Activated CD8-positive, alpha-beta memory T cell treated with anti-CD3 and anti-CD28 coated beads, Interleukin-2, amount 10 ng/mL, durations not matched to agents 7 days and 5 days (primary cell): ENCODE data around the gene SCGB1D2. TPM values are rescaled to one million over a fixed set of nuclear protein-coding genes. Genes with fewer than 3 reads are reported as not detected.

Experiments used
- ATAC-seq: fragments of 150-1000 bp; cut with Tn5 transposase; one replicate; pipeline ENCODE4 v1.10.0; 2021; ENCODE audit warnings: moderate library complexity
- CTCF ChIA-PET: fragments of 350-600 bp; sonication (Branson Sonifier 250); formaldehyde crosslinking; loops from one replicate; lab custom pipeline; 2021; ENCODE audit warnings: antibody characterized with exemption; lab: Charles Lee
- DNase-seq: peaks from one replicate; pipeline ENCODE4 v3.0.0-alpha.2; 2020
- H3K27ac Mint-ChIP-seq: one replicate; pipeline ENCODE4 v1.8.0; 2021; ENCODE audit warnings: mild to moderate bottlenecking, mixed read lengths
- H3K27me3 Mint-ChIP-seq: one replicate; pipeline ENCODE4 v1.8.0; 2021; ENCODE audit warnings: mixed read lengths
- H3K36me3 Mint-ChIP-seq: one replicate; pipeline ENCODE4 v1.8.0; 2021; ENCODE audit warnings: mild to moderate bottlenecking, mixed read lengths
- H3K4me1 Mint-ChIP-seq: one replicate; pipeline ENCODE4 v1.8.0; 2021; ENCODE audit warnings: mixed read lengths
- H3K4me3 Mint-ChIP-seq: one replicate; pipeline ENCODE4 v1.8.0; 2021; ENCODE audit warnings: mild to moderate bottlenecking, moderate library complexity, mixed read lengths
- H3K9me3 Mint-ChIP-seq: one replicate; pipeline ENCODE4 v1.8.0; 2022; ENCODE audit warnings: low read depth, mixed read lengths
- total RNA-seq, 2 experiments: library from RNA; stranded (reverse); gene quantifications; one replicate each; pipeline ENCODE4 v1.2.3, GENCODE V29; 2021

Gene SCGB1D2
- total RNA-seq, 2 experiments from 2014 or later = not detected

DNA sequence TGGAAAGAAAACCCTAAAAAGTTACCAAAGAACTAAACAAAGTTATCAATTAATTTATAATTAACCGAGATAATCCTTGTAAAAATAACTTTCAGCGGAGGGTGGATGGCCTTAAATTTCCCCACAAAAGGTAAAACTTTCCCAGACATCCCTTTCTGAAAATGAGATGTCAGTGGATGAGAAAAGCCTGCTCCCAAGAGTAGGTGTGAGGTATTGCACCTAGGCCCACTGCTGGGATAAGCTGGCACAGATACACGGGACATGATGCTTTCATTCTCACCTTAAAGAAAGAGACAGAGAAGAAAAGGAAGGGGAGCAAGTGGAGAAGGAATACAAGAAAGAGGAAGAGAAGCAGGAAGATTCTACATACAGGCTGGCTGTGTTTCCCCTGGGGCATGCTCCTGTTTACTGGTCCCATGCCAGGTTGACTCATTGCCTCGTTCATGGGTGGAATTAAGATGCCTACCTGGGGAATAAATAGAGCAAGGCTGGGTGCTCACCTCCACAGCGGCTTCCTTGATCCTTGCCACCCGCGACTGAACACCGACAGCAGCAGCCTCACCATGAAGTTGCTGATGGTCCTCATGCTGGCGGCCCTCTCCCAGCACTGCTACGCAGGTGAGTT, 27.7 kb downstream of the SCGB1D2 start, which contains the start of gene SCGB2A2:
Gene SCGB2A2, plus strand, starts transcription at position 505 of the 625 bp plus-strand sequence. Its CDS starts 59 bp downstream, at position 564.
- no peaks in the 10 kb centered on the region for H3K4me1 Mint-ChIP-seq
- CTCF ChIA-PET = no interaction called here

GRCh38 chr11:62273284-62273683, 31.2 kb downstream of the SCGB1D2 start:
- H3K4me3 Mint-ChIP-seq = no peak overlapping the region
- H3K4me1 Mint-ChIP-seq = no peaks in the 10 kb centered on the region
- no peaks in the 10 kb centered on the region for H3K36me3 Mint-ChIP-seq
- CTCF ChIA-PET = no interaction called here
- no peak for DNase-seq
- H3K27me3 Mint-ChIP-seq = peaks cover 11% of the 10 kb centered on the region
- ATAC-seq = no peak
- no peaks in the 10 kb centered on the region for H3K9me3 Mint-ChIP-seq
- H3K27ac Mint-ChIP-seq = no peak overlapping the region

More for the DNA sequence above, 27.7 kb downstream of the SCGB1D2 start, which contains the start of gene SCGB2A2:
- no peaks in the 10 kb centered on the region for H3K36me3 Mint-ChIP-seq
- H3K27me3 Mint-ChIP-seq = peaks cover 11% of the 10 kb centered on the region
- no peak for DNase-seq
- no peaks in the 10 kb centered on the region for H3K9me3 Mint-ChIP-seq
- no peak for ATAC-seq
- H3K4me3 Mint-ChIP-seq = no peak within 1 kb of the TSS
- H3K27ac Mint-ChIP-seq = no peak within 1 kb of the TSS

DNA sequence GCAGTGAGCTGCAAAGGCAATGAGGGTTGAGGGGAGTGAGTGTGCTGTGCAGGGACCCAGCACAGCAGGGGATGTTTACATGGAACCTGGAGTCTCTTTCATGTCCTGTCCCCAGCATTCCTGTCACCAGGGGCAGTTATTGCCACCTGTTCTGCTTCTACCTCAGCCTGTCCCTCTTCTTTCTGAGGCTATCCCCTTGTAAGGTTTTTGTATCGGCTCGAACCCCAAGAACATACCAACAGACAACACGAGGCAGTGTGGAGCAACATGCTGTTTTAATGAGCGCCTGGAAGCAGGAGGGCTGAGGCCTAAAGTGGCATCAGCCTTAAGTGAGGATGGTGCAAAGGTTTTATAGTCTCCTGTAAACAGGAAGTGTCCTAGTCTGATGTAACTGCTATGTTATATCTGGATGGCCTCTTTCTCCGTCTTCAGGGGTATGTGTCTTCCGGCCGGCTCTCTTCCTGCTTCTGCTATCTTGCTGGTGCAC, 31.8 kb downstream of the SCGB1D2 start:
- Mint-ChIP-seq H3K27ac (no peak overlapping the region), H3K27me3 (peaks cover 8% of the 10 kb centered on the region), H3K36me3 (no peaks in the 10 kb centered on the region), H3K9me3 (no peaks in the 10 kb centered on the region), H3K4me1 (no peaks in the 10 kb centered on the region), H3K4me3 (no peak overlapping the region)
- CTCF ChIA-PET = no interaction called here
- no peak for ATAC-seq
- DNase-seq = no peak

GRCh38 chr11:62280452-62280851, 38.4 kb downstream of the SCGB1D2 start:
- Mint-ChIP-seq H3K27me3 (peaks cover 11% of the 10 kb centered on the region), H3K36me3 (no peaks in the 10 kb centered on the region), H3K4me3 (no peak overlapping the region), H3K4me1 (no peaks in the 10 kb centered on the region), H3K9me3 (no peaks in the 10 kb centered on the region), H3K27ac (no peak overlapping the region)
- DNase-seq (no peak), ATAC-seq (no peak)
- CTCF ChIA-PET = no interaction called here

Other genes starting within 250 kb of the SCGB1D2 start
- gene INCENP, start 118.2 kb upstream of the SCGB1D2 start, total RNA-seq = 100 to 1,000 TPM; 176 to 205 TPM
- gene SCGB1D1, start 52.0 kb upstream of the SCGB1D2 start, total RNA-seq = not detected
- gene SCGB2A1, start 33.6 kb upstream of the SCGB1D2 start, total RNA-seq = not detected
- not detected for gene SCGB2A2, start 27.9 kb downstream of the SCGB1D2 start, total RNA-seq
- gene SCGB1D4, start 56.8 kb downstream of the SCGB1D2 start, total RNA-seq = not detected
- gene ASRGL1, start 95.2 kb downstream of the SCGB1D2 start, total RNA-seq = 1 to 10 TPM; 3.7 to 9.0 TPM
- gene SCGB1A1, start 176.8 kb downstream of the SCGB1D2 start, total RNA-seq = not detected